Endothelial cell of umbilical vein (primary cell): ENCODE results near the gene LUZP2. TPM values are rescaled to one million over a fixed set of nuclear protein-coding genes. Genes with fewer than 3 reads are reported as not detected.

Source experiments
- BruUV-seq: library from RNA; stranded (reverse); fragments of 400-500 nt; replicated peaks from 2 replicates; lab custom pipeline; 2021; lab: Mats Ljungman, UMichigan
- CTCF ChIA-PET: fragments of 300-600, 350-600 bp; sonication (Branson Sonifier 250); formaldehyde crosslinking; loops from one replicate; lab custom pipeline; 2021; ENCODE audit warnings: antibody characterized with exemption, inconsistent platforms; lab: Charles Lee
- POLR2A ChIA-PET: fragments of 300-600, 350-600 bp; sonication (Branson Sonifier 250); formaldehyde crosslinking; loops from one replicate; lab custom pipeline; 2021; ENCODE audit warnings: antibody characterized with exemption, inconsistent platforms; lab: Charles Lee
- DNase-seq: peaks from one replicate; pipeline ENCODE4 v3.0.0-alpha.2; 2011; ENCODE audit warnings: low read depth, low spot score
- FAIRE-seq: peaks from 2 replicates; lab custom pipeline; 2011; peaks lifted over from hg19 to GRCh38; lab: Jason Lieb, UNC
- H2AFZ ChIP-seq: 2 replicates; pipeline ENCODE4 v1.6.0; 2012; ENCODE audit warnings: low read depth, low read length, control low read depth, inconsistent platforms
- H3K27ac ChIP-seq: 2 replicates; pipeline ENCODE4 v1.5.1; 2011; ENCODE audit warnings: low read depth, mild to moderate bottlenecking, control low read depth, low read length, moderate library complexity; ENCODE audit not compliant: insufficient read depth
- H3K27me3 ChIP-seq, 2 experiments: 2 replicates each; pipeline versions ENCODE4 v1.6.0 to v1.6.1; 2011; ENCODE audit warnings: low read length in 2 of 2, mixed read lengths in 1 of 2; ENCODE audit not compliant: control insufficient read depth in 2 of 2, insufficient read depth in 2 of 2
- H3K36me3 ChIP-seq, 2 experiments: 2 replicates in 1 of 2; 3 replicates in 1 of 2; pipeline ENCODE4 v1.5.1; 2011; ENCODE audit warnings: low read length in 2 of 2, mild to moderate bottlenecking in 1 of 2, moderate library complexity in 1 of 2; ENCODE audit not compliant: control insufficient read depth in 2 of 2, insufficient read depth in 2 of 2; ENCODE audit errors: extremely low read depth in 1 of 2
- H3K4me1 ChIP-seq: 3 replicates; pipeline ENCODE4 v1.5.1; 2011; ENCODE audit warnings: mild to moderate bottlenecking, low read length; ENCODE audit not compliant: control insufficient read depth, insufficient read depth; ENCODE audit errors: extremely low read depth
- H3K4me2 ChIP-seq: 2 replicates; pipeline ENCODE4 v1.6.1; 2011; ENCODE audit warnings: low read length, control low read depth, mixed read lengths; ENCODE audit not compliant: insufficient read depth
- H3K4me3 ChIP-seq, 3 experiments: fragments of 200-600 bp in 1 of 3; sonication (generic), shearing (Covaris generic) in 1 of 3; replicated peaks in 1 of 3; 2 replicates each; pipeline ENCODE4 v1.5.1; 2011 to 2016; ENCODE audit warnings: control low read depth in 3 of 3, low read length in 3 of 3, mild to moderate bottlenecking in 2 of 3, inconsistent platforms in 1 of 3, low read depth in 1 of 3, moderate library complexity in 1 of 3; ENCODE audit not compliant: insufficient read depth in 1 of 3
- H3K79me2 ChIP-seq: 2 replicates; pipeline ENCODE4 v1.6.0; 2012; ENCODE audit warnings: low read length, inconsistent platforms; ENCODE audit not compliant: control insufficient read depth, insufficient read depth
- H3K9ac ChIP-seq: replicated peaks from 2 replicates; pipeline ENCODE3; 2011; ENCODE audit warnings: low read length, control low read depth; ENCODE audit not compliant: insufficient read depth; ENCODE audit errors: extremely low read depth
- H3K9me1 ChIP-seq: replicated peaks from 3 replicates; pipeline ENCODE4 v1.6.0; 2011; ENCODE audit warnings: mild to moderate bottlenecking, low read length; ENCODE audit not compliant: control insufficient read depth, insufficient read depth; ENCODE audit errors: extremely low read depth
- H3K9me3 ChIP-seq: replicated peaks from 2 replicates; pipeline ENCODE4 v1.5.1; 2012; ENCODE audit warnings: low read length, inconsistent platforms; ENCODE audit not compliant: control insufficient read depth, insufficient read depth
- H4K20me1 ChIP-seq: replicated peaks from 2 replicates; pipeline ENCODE3; 2011; ENCODE audit warnings: mild to moderate bottlenecking, low read length; ENCODE audit not compliant: control insufficient read depth, insufficient read depth; ENCODE audit errors: extremely low read depth
- EZH2 ChIP-seq: IDR thresholded peaks from 2 replicates; pipeline ENCODE4 v1.6.1; 2012; ENCODE audit warnings: borderline replicate concordance, low read depth, mild to moderate bottlenecking, moderate library complexity, low read length, inconsistent platforms; ENCODE audit not compliant: severe bottlenecking
- FOS ChIP-seq: IDR thresholded peaks from 2 replicates; pipeline ENCODE4 v1.6.1; 2011; ENCODE audit warnings: mild to moderate bottlenecking, low read length, moderate library complexity, borderline replicate concordance; ENCODE audit not compliant: insufficient read depth
- GATA2 ChIP-seq: IDR thresholded peaks from 2 replicates; pipeline ENCODE4 v1.7.0; 2011; ENCODE audit warnings: low read depth, mild to moderate bottlenecking, moderate library complexity, mixed read lengths, low read length; ENCODE audit not compliant: insufficient read length, insufficient read depth
- JUN ChIP-seq: IDR thresholded peaks from 2 replicates; pipeline ENCODE4 v1.6.1; 2011; ENCODE audit warnings: borderline replicate concordance, low read depth; ENCODE audit not compliant: insufficient read length, insufficient read depth
- MAX ChIP-seq: IDR thresholded peaks from 2 replicates; pipeline ENCODE4 v1.6.1; 2011; ENCODE audit not compliant: insufficient read depth, insufficient read length
- MYC ChIP-seq: IDR thresholded peaks from one replicate; pipeline ENCODE4 v1.6.1; 2011; ENCODE audit warnings: mild to moderate bottlenecking, low read depth, low read length
- POLR2A ChIP-seq: IDR thresholded peaks from 2 replicates; pipeline ENCODE4 v1.6.1; 2012; ENCODE audit warnings: low read depth, mild to moderate bottlenecking, control low read depth, low read length
- POLR2AphosphoS5 ChIP-seq: IDR thresholded peaks from 2 replicates; pipeline ENCODE4 v1.6.1; 2012; ENCODE audit warnings: low read depth, mild to moderate bottlenecking, control low read depth, low read length, moderate library complexity; ENCODE audit not compliant: insufficient read depth
- dilution Hi-C: fragments of 300-500 bp; cut with MboI; formaldehyde crosslinking; loops from one replicate; pipeline ENCODE4 v1.15.0; 2019; ENCODE audit warnings: low sequenced_read_pairs; ENCODE audit not compliant: extremely low pct_ligation_motif_present
- intact Hi-C: fragments of 100-400 bp; cut with micrococcal nuclease; formaldehyde crosslinking; loops from one replicate; pipeline ENCODE4 v1.10.0; 2022
- polyA plus RNA-seq, 4 experiments: library from polyadenylated mRNA; depleted of rRNA in 3 of 4; stranded (reverse) in 3 of 4; unstranded in 1 of 4; fragments of >200 nt; gene quantifications; 2 replicates each; pipeline versions ENCODE4 v1.2.1 to v1.2.3, GENCODE V29; 2011 to 2012; ENCODE audit warnings: missing spikeins in 1 of 4
- total RNA-seq: library from RNA; stranded (reverse); gene quantifications from 2 replicates; pipeline ENCODE4 v1.2.3, GENCODE V29; 2021
- TF ChIP-seq, protein P1 (sequence below), 2 donors: IDR thresholded peaks; 1 replicate in 1 of 2; 2 replicates in 1 of 2; pipeline ENCODE4 v1.5.1; 2011; ENCODE audit warnings: low read length in 2 of 2, mild to moderate bottlenecking in 2 of 2, moderate library complexity in 2 of 2, control low read depth in 1 of 2, inconsistent platforms in 1 of 2, low read depth in 1 of 2; ENCODE audit not compliant: insufficient read depth in 1 of 2; ENCODE audit errors: extremely low read depth in 1 of 2

LUZP2 gene
- total and polyA plus RNA-seq, 2 donors (not counting 3 experiments of a cell fraction or from before 2014, with no cell fraction given) = 0.07 TPM; not detected in 1

DNA sequence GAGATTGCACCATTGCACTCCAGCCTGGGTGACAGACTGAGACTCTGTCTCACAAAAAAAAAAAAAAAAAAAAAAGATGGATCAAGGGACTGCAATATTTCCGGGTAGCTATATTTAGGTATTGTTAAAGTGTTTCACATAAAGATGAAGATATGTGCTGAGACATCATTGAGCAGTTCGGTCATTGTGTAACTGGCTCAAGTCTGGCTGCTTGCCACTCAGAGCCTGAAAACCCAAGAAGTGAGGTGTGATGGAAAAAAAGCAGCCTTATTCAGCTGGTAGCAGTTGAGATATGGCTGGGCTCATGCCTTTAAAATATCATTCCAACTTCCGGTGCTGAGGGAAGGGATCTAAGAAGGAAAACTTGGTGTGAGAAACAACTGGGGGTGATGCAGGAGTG, 46.9 kb downstream of the LUZP2 start:
- TF ChIP-seq POLR2A (no peak), EZH2 (no peak), MAX (no peak), GATA2 (no peak), JUN (no peak), POLR2AphosphoS5 (no peak), MYC (no peak), FOS (no peak)
- TF ChIP-seq, protein P1, sequence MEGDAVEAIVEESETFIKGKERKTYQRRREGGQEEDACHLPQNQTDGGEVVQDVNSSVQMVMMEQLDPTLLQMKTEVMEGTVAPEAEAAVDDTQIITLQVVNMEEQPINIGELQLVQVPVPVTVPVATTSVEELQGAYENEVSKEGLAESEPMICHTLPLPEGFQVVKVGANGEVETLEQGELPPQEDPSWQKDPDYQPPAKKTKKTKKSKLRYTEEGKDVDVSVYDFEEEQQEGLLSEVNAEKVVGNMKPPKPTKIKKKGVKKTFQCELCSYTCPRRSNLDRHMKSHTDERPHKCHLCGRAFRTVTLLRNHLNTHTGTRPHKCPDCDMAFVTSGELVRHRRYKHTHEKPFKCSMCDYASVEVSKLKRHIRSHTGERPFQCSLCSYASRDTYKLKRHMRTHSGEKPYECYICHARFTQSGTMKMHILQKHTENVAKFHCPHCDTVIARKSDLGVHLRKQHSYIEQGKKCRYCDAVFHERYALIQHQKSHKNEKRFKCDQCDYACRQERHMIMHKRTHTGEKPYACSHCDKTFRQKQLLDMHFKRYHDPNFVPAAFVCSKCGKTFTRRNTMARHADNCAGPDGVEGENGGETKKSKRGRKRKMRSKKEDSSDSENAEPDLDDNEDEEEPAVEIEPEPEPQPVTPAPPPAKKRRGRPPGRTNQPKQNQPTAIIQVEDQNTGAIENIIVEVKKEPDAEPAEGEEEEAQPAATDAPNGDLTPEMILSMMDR (IDR thresholded peaks at IDR 0.05; ENCODE audit: extremely low read depth in 1 of 2, insufficient read depth in 1 of 2, low read depth in 1 of 2, low read length in 2 of 2) = no peak
- Histone ChIP-seq H3K36me3 (no peaks in the 10 kb centered on the region), H3K4me1 (no peaks in the 10 kb centered on the region), H3K9me1 (no peaks in the 10 kb centered on the region), H3K9me3 (no peaks in the 10 kb centered on the region), H3K9ac (no peak overlapping the region), H3K27me3 (no peaks in the 10 kb centered on the region), H3K27ac (no peak overlapping the region), H3K4me2 (no peak overlapping the region), H2AFZ (no peak overlapping the region), H4K20me1 (no peaks in the 10 kb centered on the region), H3K4me3 (no peak overlapping the region), H3K79me2 (no peaks in the 10 kb centered on the region)
- ChIA-PET CTCF (no interaction called here), POLR2A (no interaction called here)
- dilution Hi-C loops (no loop called here), intact Hi-C loops (no loop called here)
- DNase-seq (no peak), FAIRE-seq (no peak)
- BruUV-seq = no TSS peak
